ENCODE data around the gene LOXHD1.

Gene LOXHD1

GRCh38 chr18:46536215-46536874 is 120.7 kb downstream of the LOXHD1 start:
- Histone ChIP-seq H3K27me3 (ENCODE audit: insufficient read depth, low read length) (peaks cover 2% of the 10 kb centered on the region), H2AFZ (ENCODE audit: low read depth, low read length) (no peak overlapping the region), H3K4me1 (ENCODE audit: insufficient read depth, low read length) (no peaks in the 10 kb centered on the region), H3K36me3 (ENCODE audit: insufficient read depth, low read length) (no peaks in the 10 kb centered on the region), H3K4me3 (ENCODE audit: low read length) (no peak overlapping the region), H3K9me3 (ENCODE audit: low read length) (no peaks in the 10 kb centered on the region)

- H3K36me3 ChIP-seq (ENCODE audit: insufficient read depth, low read length): no peaks in the 10 kb centered on the region
- H2AFZ ChIP-seq (ENCODE audit: low read depth, low read length): no peak overlapping the region
- no peaks in the 10 kb centered on the region for H3K9me3 ChIP-seq (ENCODE audit: low read length)
- no peaks in the 10 kb centered on the region for H3K27me3 ChIP-seq (ENCODE audit: insufficient read depth, low read length)
- H3K4me1 ChIP-seq (ENCODE audit: insufficient read depth, low read length): no peaks in the 10 kb centered on the region
- H3K4me3 ChIP-seq (ENCODE audit: low read length): no peak overlapping the region
Measured at GRCh38 chr18:46531482-46531881, 125.5 kb downstream of the LOXHD1 start.

- Histone ChIP-seq H3K4me1 (ENCODE audit: insufficient read depth, low read length) (no peaks in the 10 kb centered on the region), H3K9me3 (ENCODE audit: low read length) (no peaks in the 10 kb centered on the region), H3K36me3 (ENCODE audit: insufficient read depth, low read length) (no peaks in the 10 kb centered on the region), H3K27me3 (ENCODE audit: insufficient read depth, low read length) (no peaks in the 10 kb centered on the region), H2AFZ (ENCODE audit: low read depth, low read length) (no peak overlapping the region), H3K4me3 (ENCODE audit: low read length) (no peak overlapping the region)
Measured at GRCh38 chr18:46528037-46528436, 129.0 kb downstream of the LOXHD1 start.

- Histone ChIP-seq H3K4me3 (ENCODE audit: low read length) (no peak overlapping the region), H3K4me1 (ENCODE audit: insufficient read depth, low read length) (no peaks in the 10 kb centered on the region), H2AFZ (ENCODE audit: low read depth, low read length) (no peak overlapping the region), H3K9me3 (ENCODE audit: low read length) (no peaks in the 10 kb centered on the region), H3K27me3 (ENCODE audit: insufficient read depth, low read length) (peaks cover 6% of the 10 kb centered on the region), H3K36me3 (ENCODE audit: insufficient read depth, low read length) (no peaks in the 10 kb centered on the region)
Measured at GRCh38 chr18:46519870-46520269, 137.2 kb downstream of the LOXHD1 start.

GRCh38 chr18:46518438-46518837 is 138.6 kb downstream of the LOXHD1 start:
- Histone ChIP-seq H3K27me3 (ENCODE audit: insufficient read depth, low read length) (peaks cover 6% of the 10 kb centered on the region), H3K4me3 (ENCODE audit: low read length) (no peak overlapping the region), H2AFZ (ENCODE audit: low read depth, low read length) (no peak overlapping the region), H3K36me3 (ENCODE audit: insufficient read depth, low read length) (no peaks in the 10 kb centered on the region), H3K9me3 (ENCODE audit: low read length) (no peaks in the 10 kb centered on the region), H3K4me1 (ENCODE audit: insufficient read depth, low read length) (no peaks in the 10 kb centered on the region)

GRCh38 chr18:46516555-46516954 is 140.5 kb downstream of the LOXHD1 start:
- H3K4me1 ChIP-seq (ENCODE audit: insufficient read depth, low read length): no peaks in the 10 kb centered on the region
- H3K9me3 ChIP-seq (ENCODE audit: low read length): no peaks in the 10 kb centered on the region
- no peak overlapping the region for H3K4me3 ChIP-seq (ENCODE audit: low read length)
- H2AFZ ChIP-seq (ENCODE audit: low read depth, low read length): no peak overlapping the region
- no peaks in the 10 kb centered on the region for H3K36me3 ChIP-seq (ENCODE audit: insufficient read depth, low read length)
- peaks cover 6% of the 10 kb centered on the region for H3K27me3 ChIP-seq (ENCODE audit: insufficient read depth, low read length)

GRCh38 chr18:46510386-46510785 is 146.6 kb downstream of the LOXHD1 start:
- Histone ChIP-seq H3K27me3 (ENCODE audit: insufficient read depth, low read length) (peaks cover 6% of the 10 kb centered on the region), H3K4me1 (ENCODE audit: insufficient read depth, low read length) (no peaks in the 10 kb centered on the region), H2AFZ (ENCODE audit: low read depth, low read length) (no peak overlapping the region), H3K36me3 (ENCODE audit: insufficient read depth, low read length) (no peaks in the 10 kb centered on the region), H3K4me3 (ENCODE audit: low read length) (no peak overlapping the region), H3K9me3 (ENCODE audit: low read length) (no peaks in the 10 kb centered on the region)

GRCh38 chr18:46509530-46509929 is 147.5 kb downstream of the LOXHD1 start:
- Histone ChIP-seq H3K27me3 (ENCODE audit: insufficient read depth, low read length) (peaks cover 6% of the 10 kb centered on the region), H2AFZ (ENCODE audit: low read depth, low read length) (no peak overlapping the region), H3K4me1 (ENCODE audit: insufficient read depth, low read length) (no peaks in the 10 kb centered on the region), H3K9me3 (ENCODE audit: low read length) (no peaks in the 10 kb centered on the region), H3K36me3 (ENCODE audit: insufficient read depth, low read length) (no peaks in the 10 kb centered on the region), H3K4me3 (ENCODE audit: low read length) (no peak overlapping the region)

GRCh38 chr18:46506974-46507586 is 149.9 kb downstream of the LOXHD1 start:
- Histone ChIP-seq H3K9me3 (ENCODE audit: low read length) (no peaks in the 10 kb centered on the region), H3K4me1 (ENCODE audit: insufficient read depth, low read length) (no peaks in the 10 kb centered on the region), H3K4me3 (ENCODE audit: low read length) (no peak overlapping the region), H3K27me3 (ENCODE audit: insufficient read depth, low read length) (peaks cover 6% of the 10 kb centered on the region), H2AFZ (ENCODE audit: low read depth, low read length) (no peak overlapping the region), H3K36me3 (ENCODE audit: insufficient read depth, low read length) (no peaks in the 10 kb centered on the region)

- no peak overlapping the region for H2AFZ ChIP-seq (ENCODE audit: low read depth, low read length)
- H3K9me3 ChIP-seq (ENCODE audit: low read length): no peaks in the 10 kb centered on the region
- H3K4me3 ChIP-seq (ENCODE audit: low read length): no peak overlapping the region
- H3K27me3 ChIP-seq (ENCODE audit: insufficient read depth, low read length): no peaks in the 10 kb centered on the region
- no peaks in the 10 kb centered on the region for H3K4me1 ChIP-seq (ENCODE audit: insufficient read depth, low read length)
- H3K36me3 ChIP-seq (ENCODE audit: insufficient read depth, low read length): no peaks in the 10 kb centered on the region
Measured at GRCh38 chr18:46502444-46502843, 154.6 kb downstream of the LOXHD1 start.

GRCh38 chr18:46497129-46497528 is 159.9 kb downstream of the LOXHD1 start:
- Histone ChIP-seq H3K4me1 (ENCODE audit: insufficient read depth, low read length) (no peaks in the 10 kb centered on the region), H3K9me3 (ENCODE audit: low read length) (no peaks in the 10 kb centered on the region), H2AFZ (ENCODE audit: low read depth, low read length) (no peak overlapping the region), H3K36me3 (ENCODE audit: insufficient read depth, low read length) (no peaks in the 10 kb centered on the region), H3K27me3 (ENCODE audit: insufficient read depth, low read length) (no peaks in the 10 kb centered on the region), H3K4me3 (ENCODE audit: low read length) (no peak overlapping the region)

- no peaks in the 10 kb centered on the region for H3K9me3 ChIP-seq (ENCODE audit: low read length)
- no peaks in the 10 kb centered on the region for H3K36me3 ChIP-seq (ENCODE audit: insufficient read depth, low read length)
- no peak overlapping the region for H2AFZ ChIP-seq (ENCODE audit: low read depth, low read length)
- H3K4me3 ChIP-seq (ENCODE audit: low read length): no peak overlapping the region
- H3K4me1 ChIP-seq (ENCODE audit: insufficient read depth, low read length): peaks cover 7% of the 10 kb centered on the region
- H3K27me3 ChIP-seq (ENCODE audit: insufficient read depth, low read length): peaks cover 10% of the 10 kb centered on the region
Measured at GRCh38 chr18:46488471-46489213, 168.4 kb downstream of the LOXHD1 start.

GRCh38 chr18:46485675-46486194 is 171.3 kb downstream of the LOXHD1 start:
- Histone ChIP-seq H3K36me3 (ENCODE audit: insufficient read depth, low read length) (no peaks in the 10 kb centered on the region), H3K9me3 (ENCODE audit: low read length) (no peaks in the 10 kb centered on the region), H3K4me3 (ENCODE audit: low read length) (no peak overlapping the region), H3K27me3 (ENCODE audit: insufficient read depth, low read length) (peaks cover 10% of the 10 kb centered on the region), H2AFZ (ENCODE audit: low read depth, low read length) (no peak overlapping the region), H3K4me1 (ENCODE audit: insufficient read depth, low read length) (peaks cover 15% of the 10 kb centered on the region)

Measured in neuron (in vitro differentiated cells).